Esophagus squamous epithelium (tissue), 4 donors: ENCODE measurements around the gene ANKRD42.

ENCODE experiments used
- CTCF ChIP-seq, 6 experiments: fragments of 450-650 bp in 4 of 6; fragments of 200-600 bp in 2 of 6; sonication (generic) in 2 of 6; IDR thresholded peaks; one replicate each; pipeline ENCODE4 v1.5.1; 2016 to 2019; ENCODE audit warnings: antibody characterized with exemption in 6 of 6, mild to moderate bottlenecking in 4 of 6, moderate library complexity in 4 of 6
- POLR2A ChIP-seq, 4 donors: fragments of 450-650 bp; IDR thresholded peaks; one replicate each; pipeline ENCODE4 v1.6.1; 2017; ENCODE audit warnings: antibody characterized with exemption in 4 of 4, mild to moderate bottlenecking in 4 of 4, moderate library complexity in 3 of 4

- no peak for TF ChIP-seq CTCF (IDR thresholded peaks at IDR 0.05)
- no peak for TF ChIP-seq POLR2A (IDR thresholded peaks at IDR 0.05)
Measured at GRCh38 chr11:83235825-83236224, 42.3 kb downstream of the ANKRD42 start.
